Measurements from ENCODE around the gene C2CD4D. TPM values are rescaled to one million over a fixed set of nuclear protein-coding genes. Genes with fewer than 3 reads are reported as not detected.

C2CD4D gene
- total and polyA plus RNA-seq, 2 of the 13 experiments (the other 11 are each of a cell fraction or from before 2014, with no cell fraction given), result not detected

GRCh38 chr1:151888972-151889570 is 49.5 kb upstream of the C2CD4D start:
- no peak for ATAC-seq
- no peaks in the 10 kb centered on the region for H4K20me1 ChIP-seq (ENCODE audit: insufficient read depth, low read length)
- ChIA-PET CTCF (ENCODE audit: low intra/inter-chr PET ratio, low total read pairs) (interaction anchor here (0.8 kb wide), 1 partner anchor 113 kb away, joined by 3 read pairs; no protein-coding TSS in a partner anchor), POLR2A (no interaction called here)
- intact Hi-C loops (cut with micrococcal nuclease; ENCODE audit: unreplicated experiment), result loop anchor here (2.0 to 5.0 kb wide), 2 partner anchors 43 to 112 kb away; no protein-coding TSS in a partner anchor
- no peaks in the 10 kb centered on the region for H3K27me3 ChIP-seq (ENCODE audit: control insufficient read depth in 1 of 2, insufficient read depth in 2 of 2, low read length in 2 of 2)
- no peak overlapping the region for H3K4me3 ChIP-seq (replicated peaks in 1 of 3; ENCODE audit: insufficient read depth in 1 of 3, low read depth in 2 of 3, low read length in 3 of 3)
- in situ Hi-C loops (cut with HindIII; ENCODE audit: extremely low pct_ligation_motif_present, low pct_unique_long_range_greater_than_20kb), result no loop called here
- 97% methylated on average over 2 of the region's 2 CpGs for WGBS (ENCODE audit: low lambda C conversion rate)
- H3K4me1 ChIP-seq (ENCODE audit: insufficient read depth, low read length), result no peaks in the 10 kb centered on the region
- no peak overlapping the region for H3K27ac ChIP-seq (ENCODE audit: extremely low read length, insufficient read depth, low read length)
- peaks cover 7% of the 10 kb centered on the region; the same call in 1 of the 2 replicates for H3K9me3 ChIP-seq (ENCODE audit: low read length)
- peaks cover 6 to 12% of the 10 kb centered on the region in 2 experiments; a peak in 3 of 5 replicates for H3K36me3 ChIP-seq (replicated peaks in 1 of 2; ENCODE audit: control insufficient read depth in 1 of 2, insufficient read depth in 2 of 2, low read length in 2 of 2)
- no peak for DNase-seq (ENCODE audit: low spot score)
- no peak overlapping the region for H3K4me2 ChIP-seq (ENCODE audit: low read depth, low read length)
- H2AFZ ChIP-seq (ENCODE audit: low read length), result no peak overlapping the region
- BruUV-seq (replicated peaks), result no TSS peak
- no peaks in the 10 kb centered on the region for H3K79me2 ChIP-seq (ENCODE audit: insufficient read depth, low read length)
- FAIRE-seq, result no peak
- no peak overlapping the region for H3K9ac ChIP-seq (ENCODE audit: insufficient read depth, low read depth, low read length)
- peak; percentile 57 for TF ChIP-seq STAG1 (CRISPR knock-in tag; IDR thresholded peaks at IDR 0.05)
- peak; percentile 38 for TF ChIP-seq CTCF (CRISPR knock-in tag; IDR thresholded peaks at IDR 0.05)
- TF ChIP-seq ZKSCAN5 (CRISPR knock-in tag; IDR thresholded peaks at IDR 0.05), result no peak

GRCh38 chr1:151887028-151887427 is 47.4 kb upstream of the C2CD4D start:
- H3K79me2 ChIP-seq (ENCODE audit: insufficient read depth, low read length), result no peaks in the 10 kb centered on the region
- H3K27ac ChIP-seq (ENCODE audit: extremely low read length, insufficient read depth, low read length), result no peak overlapping the region
- in situ Hi-C loops (cut with HindIII; ENCODE audit: extremely low pct_ligation_motif_present, low pct_unique_long_range_greater_than_20kb) (no loop called here), intact Hi-C loops (cut with micrococcal nuclease; ENCODE audit: unreplicated experiment) (loop anchor here (5.0 kb wide), 1 partner anchor 45 kb away; no protein-coding TSS in a partner anchor)
- ChIA-PET CTCF (ENCODE audit: low intra/inter-chr PET ratio, low total read pairs) (no interaction called here), POLR2A (no interaction called here)
- H3K9me3 ChIP-seq (ENCODE audit: low read length), result peaks cover 7% of the 10 kb centered on the region; the same call in 1 of the 2 replicates
- H3K9ac ChIP-seq (ENCODE audit: insufficient read depth, low read depth, low read length), result no peak overlapping the region
- H3K4me2 ChIP-seq (ENCODE audit: low read depth, low read length), result no peak overlapping the region
- ATAC-seq (no peak), DNase-seq (ENCODE audit: low spot score) (no peak), FAIRE-seq (no peak)
- no peaks in the 10 kb centered on the region for H4K20me1 ChIP-seq (ENCODE audit: insufficient read depth, low read length)
- no peaks in the 10 kb centered on the region for H3K27me3 ChIP-seq (ENCODE audit: control insufficient read depth in 1 of 2, insufficient read depth in 2 of 2, low read length in 2 of 2)
- BruUV-seq (replicated peaks), result no TSS peak
- peaks cover 0 to 5% of the 10 kb centered on the region in 2 experiments; a peak in 2 of 5 replicates for H3K36me3 ChIP-seq (replicated peaks in 1 of 2; ENCODE audit: control insufficient read depth in 1 of 2, insufficient read depth in 2 of 2, low read length in 2 of 2)
- 92% methylated on average over 1 of the region's 1 CpG for WGBS (ENCODE audit: low lambda C conversion rate)
- H3K4me3 ChIP-seq (replicated peaks in 1 of 3; ENCODE audit: insufficient read depth in 1 of 3, low read depth in 2 of 3, low read length in 3 of 3), result no peak overlapping the region
- no peak overlapping the region for H2AFZ ChIP-seq (ENCODE audit: low read length)
- H3K4me1 ChIP-seq (ENCODE audit: insufficient read depth, low read length), result no peaks in the 10 kb centered on the region
- TF ChIP-seq MTERF4 (CRISPR knock-in tag; IDR thresholded peaks at IDR 0.05), result no peak
- no peak for TF ChIP-seq CEBPZ (IDR thresholded peaks at IDR 0.05; ENCODE audit: low read length)
- no peak for TF ChIP-seq RXRA (CRISPR knock-in tag; IDR thresholded peaks at IDR 0.05)
- no peak for TF ChIP-seq ATF7-NPFF (CRISPR knock-in tag; IDR thresholded peaks at IDR 0.05; ENCODE audit: low read depth)
- TF ChIP-seq ZNF367 (CRISPR knock-in tag; IDR thresholded peaks at IDR 0.05; ENCODE audit: borderline replicate concordance), result no peak
- no peak for TF ChIP-seq ZNF446 (CRISPR knock-in tag; IDR thresholded peaks at IDR 0.05)
- TF ChIP-seq IRX3 (CRISPR knock-in tag; IDR thresholded peaks at IDR 0.05; ENCODE audit: borderline replicate concordance, low read depth), result no peak

Measured in HepG2 (cell line).